Transverse colon (tissue), 4 donors: ENCODE results near the gene BTBD19.

Experiments
- CTCF ChIP-seq, 5 experiments: fragments of 200-600 bp in 3 of 5; fragments of 450-650 bp in 2 of 5; sonication (generic) in 3 of 5; IDR thresholded peaks; 1 replicate in 2 of 5; 2 replicates in 3 of 5; pipeline ENCODE4 v1.5.1; 2016 to 2017; ENCODE audit warnings: antibody characterized with exemption in 5 of 5, inconsistent platforms in 3 of 5, mild to moderate bottlenecking in 2 of 5, moderate library complexity in 1 of 5
- POLR2A ChIP-seq: fragments of 450-650 bp; IDR thresholded peaks from one replicate; pipeline ENCODE4 v1.6.1; 2016; ENCODE audit warnings: antibody characterized with exemption, mild to moderate bottlenecking, moderate library complexity
- POLR2AphosphoS5 ChIP-seq, 3 donors: sonication (generic); formaldehyde crosslinking; IDR thresholded peaks; one replicate each; pipeline ENCODE4 v1.6.1; 2016; ENCODE audit warnings: antibody characterized with exemption in 3 of 3

GRCh38 chr1:44776730-44777068 lies 31.6 kb upstream of the BTBD19 start:
- TF ChIP-seq POLR2AphosphoS5 (IDR thresholded peaks at IDR 0.05) = no peak
- no peak for TF ChIP-seq CTCF (IDR thresholded peaks at IDR 0.05)
- TF ChIP-seq POLR2A = no peak
